NCI-H146 (cell line): ENCODE data around the gene SLC7A7.
"Not testable (repeated sequence)": the region's sequence is repeated elsewhere in the genome, so short reads cannot be mapped to it uniquely, and the experiment has no call there.

Experiments used
- DNase-seq: peaks from one replicate; lab custom pipeline; 2025; lab: John Stamatoyannopoulos, UW

The SLC7A7 gene

DNA sequence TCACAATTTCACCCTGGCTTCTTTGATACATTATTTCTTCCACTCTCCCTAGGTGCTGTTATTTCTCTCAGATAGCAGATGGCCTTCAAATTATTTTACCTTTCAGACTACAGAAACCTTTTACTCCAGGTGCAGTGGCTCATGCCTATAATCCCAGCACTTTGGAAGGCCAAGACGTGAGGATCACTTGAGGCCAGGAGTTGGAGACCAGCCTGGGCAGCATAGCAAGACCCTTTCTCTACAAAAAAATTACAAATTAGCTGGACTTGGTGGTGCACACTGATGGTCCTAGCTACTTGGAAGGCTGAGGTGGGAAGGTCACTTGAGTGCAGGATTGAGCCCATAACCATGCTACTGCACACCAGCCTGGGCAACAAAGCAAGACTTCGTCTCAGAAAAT, 23.1 kb downstream of the SLC7A7 start:
- no peak for DNase-seq

DNA sequence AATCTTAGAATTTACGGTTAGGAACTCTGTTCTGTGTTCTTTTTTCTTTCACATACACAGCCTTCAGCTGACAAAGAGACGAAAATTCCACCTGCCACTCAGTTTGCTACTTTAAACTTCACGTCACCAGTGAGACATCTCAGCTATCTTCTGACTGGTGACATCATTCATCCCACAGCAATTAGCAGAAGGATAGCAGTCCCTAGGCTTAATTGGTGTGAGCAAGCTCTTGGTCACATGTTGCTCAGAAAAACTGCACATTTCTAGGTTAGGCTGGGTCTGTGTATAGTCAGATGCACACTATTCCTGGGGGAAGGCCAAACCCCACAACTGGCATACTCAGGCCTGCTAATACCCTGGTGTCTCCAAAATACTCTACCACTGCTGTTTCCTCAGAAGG, 23.9 kb downstream of the SLC7A7 start:
- no peak for DNase-seq

DNA sequence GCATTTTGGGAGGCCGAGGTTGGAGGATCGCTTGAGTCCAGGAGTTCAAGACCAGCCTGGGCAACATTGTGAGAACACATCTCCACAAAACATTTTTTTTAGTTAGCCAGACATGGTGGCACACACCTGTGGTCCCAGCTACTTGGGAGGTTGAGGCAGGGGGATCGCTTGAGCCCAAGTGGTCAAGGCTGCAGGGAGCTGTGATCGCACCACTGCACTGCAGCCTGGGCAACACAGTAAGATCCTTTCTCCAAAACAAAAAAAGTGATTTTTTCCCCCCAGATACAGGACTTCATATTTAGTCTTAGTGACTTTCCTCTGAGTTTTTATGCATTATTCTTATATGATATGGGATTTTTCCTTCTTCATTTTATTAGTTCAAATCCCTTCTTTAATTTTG, 28.6 kb downstream of the SLC7A7 start:
- DNase-seq, result no peak

DNA sequence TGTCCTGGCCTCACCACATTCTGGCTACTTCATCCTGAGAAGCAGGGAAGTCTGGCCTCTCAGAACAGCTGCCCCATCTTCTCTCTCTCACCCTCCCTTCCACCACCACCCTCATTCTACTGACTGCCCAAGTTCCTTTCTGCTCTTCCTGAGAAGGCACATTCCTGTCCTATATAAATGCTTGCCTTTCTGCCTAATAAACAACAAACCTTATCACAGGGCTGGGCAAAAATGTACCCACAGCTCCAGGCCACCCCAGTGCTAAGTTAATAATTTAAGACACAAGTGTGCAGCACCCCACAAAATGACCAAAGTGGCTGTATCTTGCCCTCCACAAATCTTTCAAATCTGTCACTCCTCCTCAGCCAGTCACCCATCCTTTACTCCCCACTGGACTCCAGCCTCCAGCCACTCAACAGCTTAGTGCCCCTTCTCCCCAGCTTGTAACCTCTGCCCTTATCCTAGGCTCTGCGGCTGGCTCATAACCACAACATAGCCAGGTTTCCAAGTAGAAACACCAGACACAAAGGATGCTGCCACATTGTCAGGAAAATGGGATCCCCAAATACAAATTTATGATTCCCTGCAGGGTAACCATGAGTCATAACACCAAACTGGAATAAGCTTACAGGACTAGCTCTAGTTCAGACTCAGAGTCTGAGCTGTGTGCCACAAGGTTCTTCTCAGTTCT, 33.8 kb downstream of the SLC7A7 start:
- DNase-seq, result no peak

DNA sequence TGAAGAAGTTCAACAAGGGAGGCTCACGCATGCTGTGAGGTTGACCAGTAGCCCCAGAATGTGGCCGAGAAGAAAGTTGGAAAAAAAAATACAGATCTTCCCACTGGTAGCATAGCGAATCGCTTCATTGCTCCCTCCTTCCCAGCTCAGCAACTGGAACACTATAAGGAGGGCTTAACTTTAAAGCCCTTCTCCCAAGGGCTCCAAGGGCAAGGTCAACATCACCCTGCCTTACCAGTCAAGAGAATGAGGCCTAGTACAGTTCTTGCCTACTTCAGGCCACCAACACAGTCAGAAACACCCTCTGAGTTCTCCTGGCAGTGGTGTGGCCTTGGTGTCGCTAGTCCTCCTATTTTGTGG, 34.3 kb downstream of the SLC7A7 start:
- no peak for DNase-seq

DNA sequence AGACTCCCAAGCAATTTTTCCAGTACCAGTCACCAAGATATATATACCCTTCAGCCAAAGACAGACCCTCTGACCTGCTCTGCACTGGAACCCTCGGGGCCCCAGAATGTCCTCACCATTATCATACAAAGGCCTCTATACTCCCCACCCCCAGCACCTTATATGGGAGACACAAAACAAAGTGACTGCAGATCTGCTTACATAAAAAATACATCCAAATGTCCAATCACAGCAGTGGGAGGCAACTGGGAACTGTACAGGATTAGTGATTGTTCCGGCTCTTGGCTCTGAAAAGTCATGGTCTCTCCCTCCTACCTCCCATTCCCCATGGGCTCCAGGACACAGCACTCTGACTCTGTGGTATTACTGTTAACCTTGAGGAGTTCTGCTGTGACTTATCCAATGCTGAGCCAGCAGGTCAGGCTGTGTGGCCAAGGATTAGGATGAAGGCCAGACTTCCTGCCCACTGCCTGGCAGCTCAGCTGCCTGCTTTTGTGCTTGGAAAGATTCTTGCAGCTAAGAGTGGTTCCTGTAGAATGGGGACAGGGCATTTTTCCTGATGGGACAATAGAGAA, 35.0 kb downstream of the SLC7A7 start:
- DNase-seq, result no peak

DNA sequence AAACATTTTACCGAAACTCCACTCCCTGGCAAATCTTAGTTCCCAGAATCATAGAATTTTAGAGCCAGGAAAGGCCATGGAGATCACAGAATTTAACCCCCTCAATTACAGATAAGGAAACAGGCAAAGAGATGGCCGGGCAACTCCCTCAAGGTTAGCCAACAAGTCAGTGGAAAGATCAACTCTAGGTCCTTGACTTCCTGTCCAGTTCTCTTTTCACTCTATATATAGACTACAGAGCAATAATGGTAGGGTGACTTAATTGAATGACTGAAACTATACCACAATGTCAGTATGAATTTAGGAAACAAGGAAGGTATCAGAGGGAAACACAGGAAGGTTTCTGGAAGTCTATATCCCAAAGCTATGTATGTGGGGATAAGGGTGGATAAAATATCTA, 37.2 kb downstream of the SLC7A7 start:
- DNase-seq, result no peak

DNA sequence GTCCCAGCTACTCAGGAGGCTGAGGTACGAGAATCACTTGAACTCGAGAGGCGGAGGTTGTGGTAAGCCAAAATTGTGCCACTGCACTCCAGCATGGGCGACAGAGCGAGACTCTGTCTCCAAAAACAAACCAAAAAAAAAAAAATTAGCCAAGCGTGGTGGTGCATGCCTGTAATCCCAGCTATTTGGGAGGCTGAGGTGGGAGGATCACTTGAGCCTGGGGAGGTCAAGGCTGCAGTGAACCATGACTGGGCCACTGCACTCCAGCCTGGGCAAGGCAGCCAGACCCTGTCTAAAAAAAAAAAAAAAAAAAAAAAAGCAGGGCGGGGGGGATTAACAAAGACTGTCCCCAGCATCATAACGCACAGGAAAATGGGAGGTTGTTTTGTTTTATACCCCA, 38.4 kb downstream of the SLC7A7 start:
- not testable (repeated sequence) for DNase-seq

DNA sequence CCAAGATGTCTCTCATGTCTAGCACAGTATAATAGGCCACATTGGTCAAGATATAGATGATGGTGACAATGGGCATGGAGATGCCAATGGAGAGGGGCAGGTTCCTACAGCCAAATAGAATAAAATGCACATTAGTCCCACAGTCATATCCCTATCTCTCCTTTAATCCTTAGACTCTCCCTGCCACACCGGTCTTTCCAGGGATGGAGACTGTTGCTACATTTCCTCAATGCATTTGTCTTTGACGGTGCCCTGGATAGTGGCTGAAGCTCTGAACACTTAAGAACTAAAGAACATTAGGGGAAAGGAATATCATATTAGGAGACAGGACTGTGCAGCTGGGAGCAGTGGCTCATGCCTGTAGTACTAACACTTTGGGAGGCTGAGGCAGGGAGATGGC, 39.0 kb downstream of the SLC7A7 start:
- no peak for DNase-seq

DNA sequence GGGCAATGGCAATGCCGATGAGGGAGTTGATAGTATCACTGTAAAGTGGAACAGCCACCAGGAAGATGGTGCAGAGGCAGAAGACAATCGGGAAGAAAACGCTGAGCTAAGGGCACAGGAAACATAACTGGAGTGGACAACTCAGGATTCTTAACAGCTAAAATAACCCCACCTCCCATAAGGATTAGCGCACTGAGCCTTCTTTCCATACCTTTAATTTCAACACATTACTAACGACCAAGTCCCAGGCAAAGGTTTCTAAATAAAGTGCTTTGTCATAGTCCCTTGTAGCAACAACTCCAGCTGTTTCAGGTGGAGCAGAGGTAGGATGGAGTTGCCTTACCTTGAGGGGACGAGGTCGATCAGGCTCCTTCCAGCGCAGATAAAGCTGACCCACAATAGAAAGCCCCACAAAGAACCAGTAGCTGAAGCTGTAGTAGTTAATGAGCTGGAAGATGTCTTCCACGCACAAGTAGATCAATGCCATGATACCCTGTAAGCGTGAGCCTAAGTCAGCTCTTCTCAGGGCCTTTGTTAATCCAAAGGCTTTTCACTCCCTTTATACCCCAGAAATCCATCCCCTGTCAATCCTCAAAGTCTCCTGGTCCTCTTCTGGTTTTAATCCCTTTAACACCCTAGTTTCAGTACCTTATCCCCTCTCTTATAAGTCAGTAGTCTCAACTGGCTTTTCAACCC, 41.1 kb downstream of the SLC7A7 start:
- no peak for DNase-seq

DNA sequence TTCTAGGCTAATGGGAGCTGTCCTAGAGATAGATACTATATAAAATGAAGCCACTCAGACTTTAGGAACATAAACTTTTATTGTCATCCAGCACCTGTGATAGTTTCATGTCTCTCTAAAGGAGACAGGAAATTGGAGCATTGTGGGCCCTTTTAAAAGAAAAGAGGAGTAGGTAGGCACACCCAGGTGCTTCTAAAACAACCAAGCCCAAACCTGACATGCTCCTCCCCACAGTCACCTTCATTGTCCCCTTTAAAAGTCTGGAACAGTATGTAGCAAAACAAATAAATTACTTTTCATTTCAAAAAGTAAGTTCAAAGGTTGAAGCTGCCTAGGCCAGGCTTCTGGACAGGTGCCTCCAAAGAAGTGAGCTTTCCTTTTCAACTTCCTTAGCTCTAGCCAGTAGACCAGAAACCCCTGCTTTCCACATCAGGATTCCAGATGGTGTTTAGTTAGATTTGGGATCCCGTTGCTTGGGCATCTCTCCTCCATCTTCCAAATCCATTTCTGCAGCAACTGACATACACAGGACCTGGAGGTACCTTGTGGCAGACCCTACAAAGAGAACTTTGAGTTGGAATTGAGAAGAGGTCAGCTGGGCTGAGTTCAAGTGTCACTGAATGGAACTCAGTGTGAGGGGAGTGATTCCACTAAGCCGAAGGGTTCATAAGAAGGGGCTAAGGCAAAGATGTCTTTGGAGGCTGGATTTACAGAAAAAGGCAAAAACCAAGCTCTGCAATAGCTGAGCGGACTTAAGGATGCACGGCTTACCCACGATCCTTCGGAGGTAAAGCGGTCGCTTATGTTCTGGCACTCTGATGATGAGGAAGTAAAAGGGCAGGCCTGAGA, 41.8 kb downstream of the SLC7A7 start:
- no peak for DNase-seq

DNA sequence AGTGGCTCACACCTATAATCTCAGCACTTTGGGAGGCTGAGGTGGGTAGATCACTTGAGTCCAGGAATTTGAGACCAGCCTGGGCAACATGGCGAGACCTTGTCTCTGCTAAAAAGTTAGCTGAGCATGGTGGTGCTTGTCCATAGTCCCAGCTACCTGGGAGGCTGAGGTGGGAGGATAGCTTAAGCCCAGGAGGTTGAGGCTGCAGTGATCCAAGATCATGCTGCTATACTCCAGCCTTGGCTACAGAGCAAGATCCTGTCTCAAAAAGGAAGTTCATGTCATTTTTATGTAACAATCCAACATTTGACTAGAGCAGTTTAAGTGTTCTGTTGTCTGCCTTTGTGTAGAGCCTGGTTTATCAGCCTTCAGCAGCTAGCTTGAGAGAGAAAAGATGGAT, 42.5 kb downstream of the SLC7A7 start:
- DNase-seq, result no peak

DNA sequence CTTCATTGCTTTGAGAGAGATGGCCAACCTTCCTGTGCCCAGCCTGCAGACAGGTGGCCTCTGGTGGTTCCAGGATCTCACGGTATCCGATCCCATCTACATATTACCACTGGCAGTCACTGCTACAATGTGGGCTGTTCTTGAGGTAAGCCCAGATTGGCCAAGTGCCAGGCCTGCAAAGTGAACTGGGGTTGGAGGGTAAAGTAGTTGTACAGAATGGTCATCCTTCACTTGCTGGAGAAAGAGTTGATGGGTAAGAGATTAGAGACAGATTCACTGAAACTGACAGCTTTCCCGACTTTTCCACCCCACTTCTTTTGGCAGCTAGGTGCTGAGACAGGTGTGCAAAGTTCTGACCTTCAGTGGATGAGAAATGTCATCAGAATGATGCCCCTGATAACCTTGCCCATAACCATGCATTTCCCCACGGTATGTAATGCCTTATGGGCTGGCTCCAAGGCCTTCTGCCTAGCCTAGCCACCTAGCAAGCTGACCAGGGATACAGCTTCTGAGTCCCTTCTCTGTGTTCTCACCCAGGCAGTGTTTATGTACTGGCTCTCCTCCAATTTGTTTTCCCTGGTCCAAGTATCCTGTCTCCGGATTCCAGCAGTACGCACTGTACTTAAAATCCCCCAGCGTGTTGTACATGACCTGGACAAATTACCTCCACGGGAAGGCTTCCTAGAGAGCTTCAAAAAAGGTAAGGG, 44.6 kb downstream of the SLC7A7 start:
- DNase-seq, result no peak

DNA sequence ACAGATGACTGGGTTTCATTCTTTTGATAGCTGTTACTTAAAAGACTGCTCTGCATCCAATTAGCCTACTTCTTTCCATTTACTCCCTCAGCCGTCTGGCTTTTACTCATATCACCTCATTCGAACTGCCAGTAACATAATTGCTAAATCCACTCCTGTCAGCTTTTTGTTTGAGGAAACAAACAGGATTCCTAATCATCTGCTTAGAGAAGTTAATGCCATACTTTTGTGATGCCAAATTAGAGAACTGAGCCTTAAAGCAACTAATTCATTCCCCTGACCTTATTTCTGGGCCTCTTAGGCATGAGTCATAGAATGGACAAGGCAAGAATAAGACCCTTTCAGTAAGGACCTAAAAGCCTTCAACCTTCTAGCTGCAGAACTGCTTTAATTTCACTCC, 45.9 kb downstream of the SLC7A7 start:
- no peak for DNase-seq

DNA sequence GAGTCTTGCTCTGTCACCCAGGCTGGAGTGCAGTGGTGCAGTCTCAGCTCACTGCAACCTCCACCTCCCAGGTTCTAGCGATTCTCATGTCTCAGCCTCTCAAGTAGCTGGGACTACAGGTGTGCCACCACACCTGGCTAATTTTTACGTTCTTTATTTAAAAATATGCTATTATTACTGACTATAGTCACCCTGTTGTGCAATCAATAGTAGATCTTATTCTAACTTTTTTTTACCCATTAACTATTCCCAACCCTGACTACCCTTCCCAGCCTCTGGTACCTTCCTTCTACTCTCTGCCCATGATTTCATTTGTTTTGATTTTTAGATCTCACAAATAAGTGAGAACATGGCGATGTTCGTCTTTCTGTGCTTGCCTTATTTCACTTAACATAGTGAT, 46.3 kb downstream of the SLC7A7 start:
- no peak for DNase-seq

DNA sequence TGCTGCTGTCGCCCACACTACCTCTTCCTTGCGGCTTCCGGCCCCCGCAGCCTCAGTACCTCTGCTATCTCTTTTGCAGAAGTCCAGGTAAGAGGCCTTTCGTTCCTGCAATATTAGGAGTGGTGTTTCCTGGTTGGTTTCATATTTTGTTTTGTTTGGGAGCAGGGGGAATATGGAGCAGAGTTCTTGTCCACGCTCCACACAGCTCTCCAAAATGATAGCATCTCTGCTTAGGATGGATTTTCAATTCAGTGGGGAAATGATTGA, 48.0 kb downstream of the SLC7A7 start:
- DNase-seq, result no peak

DNA sequence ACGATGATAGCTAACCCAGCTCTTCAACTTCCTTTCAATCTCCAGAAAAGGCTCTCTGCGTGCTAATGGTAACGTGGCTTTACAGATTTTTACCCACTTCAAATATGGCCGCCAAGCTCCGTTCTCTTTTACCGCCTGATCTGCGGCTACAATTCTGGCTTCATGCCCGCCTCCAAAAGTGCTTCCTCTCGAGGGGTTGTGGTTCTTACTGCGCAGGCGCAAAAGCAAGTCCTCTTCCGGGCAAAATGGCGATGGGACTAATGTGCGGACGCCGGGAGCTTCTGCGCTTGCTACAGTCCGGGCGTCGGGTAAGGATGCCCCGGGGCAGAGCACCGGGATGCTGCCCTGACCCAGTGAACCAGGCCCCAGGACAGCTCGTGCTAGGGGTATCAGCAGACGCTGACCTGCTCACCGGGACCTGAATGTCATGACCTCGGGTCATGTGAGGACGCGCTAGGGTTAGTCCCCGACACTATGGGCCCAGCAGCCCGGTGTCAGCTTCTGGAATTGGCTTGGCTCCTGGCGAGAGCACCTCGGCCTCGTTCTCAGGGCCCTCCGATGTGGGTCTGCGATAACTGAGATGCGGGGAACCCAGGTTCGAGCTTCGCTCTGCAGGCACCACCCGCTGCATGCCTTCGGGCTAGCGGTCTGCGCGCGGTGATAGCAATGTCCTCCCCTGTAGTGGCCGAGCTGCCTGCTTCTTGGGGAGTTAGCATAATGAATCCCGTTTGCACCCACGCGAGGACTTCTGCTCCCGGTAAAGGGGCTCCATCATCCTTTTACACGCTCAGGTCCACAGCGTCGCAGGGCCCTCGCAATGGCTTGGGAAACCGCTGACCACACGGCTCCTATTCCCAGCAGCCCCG, 48.5 kb downstream of the SLC7A7 start, which contains the start of gene OXA1L:
OXA1L (plus strand) TSS at position 232 of the 866 bp plus-strand sequence; CDS start at position 246, 14 bp downstream.
- DNase-seq, result peak; percentile 97

DNA sequence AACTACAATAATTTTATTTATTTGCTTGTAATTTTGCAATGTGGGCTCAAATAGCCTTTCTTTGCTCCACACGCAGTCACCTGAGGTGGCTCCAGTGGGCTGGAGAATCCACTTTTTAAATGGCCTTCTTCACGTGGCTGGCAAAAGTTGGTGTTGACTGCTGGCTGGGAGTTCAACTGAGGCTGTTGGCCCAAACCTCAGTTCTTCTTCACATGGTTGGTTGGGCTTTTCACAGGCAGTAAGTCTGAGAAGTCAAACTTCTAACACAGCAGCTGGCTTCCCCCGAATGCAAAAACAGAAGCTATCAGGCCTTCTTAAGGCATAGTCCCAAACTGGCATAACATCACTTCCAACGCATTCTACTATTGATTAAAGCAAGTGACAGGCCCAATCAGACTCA, 50.9 kb downstream of the SLC7A7 start:
- no peak for DNase-seq

DNA sequence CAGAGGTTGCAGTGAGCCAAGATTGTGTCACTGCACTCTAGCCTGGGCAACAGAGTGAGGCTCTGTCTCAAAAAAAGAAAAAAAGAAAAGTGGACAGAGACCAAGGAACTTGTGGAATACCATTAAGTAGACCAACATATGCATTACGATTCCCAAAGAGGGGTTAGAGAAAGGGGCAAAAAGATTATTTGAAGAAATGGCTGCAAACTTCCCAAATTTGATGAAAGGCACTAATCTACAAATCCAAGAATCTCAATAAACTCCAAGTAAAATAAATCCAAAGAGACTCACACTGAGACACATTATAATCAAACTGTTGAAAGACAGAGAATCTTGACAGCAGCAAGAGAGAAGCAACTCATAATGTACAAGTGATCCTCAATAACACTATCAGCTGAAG, 53.5 kb downstream of the SLC7A7 start:
- DNase-seq, result no peak

DNA sequence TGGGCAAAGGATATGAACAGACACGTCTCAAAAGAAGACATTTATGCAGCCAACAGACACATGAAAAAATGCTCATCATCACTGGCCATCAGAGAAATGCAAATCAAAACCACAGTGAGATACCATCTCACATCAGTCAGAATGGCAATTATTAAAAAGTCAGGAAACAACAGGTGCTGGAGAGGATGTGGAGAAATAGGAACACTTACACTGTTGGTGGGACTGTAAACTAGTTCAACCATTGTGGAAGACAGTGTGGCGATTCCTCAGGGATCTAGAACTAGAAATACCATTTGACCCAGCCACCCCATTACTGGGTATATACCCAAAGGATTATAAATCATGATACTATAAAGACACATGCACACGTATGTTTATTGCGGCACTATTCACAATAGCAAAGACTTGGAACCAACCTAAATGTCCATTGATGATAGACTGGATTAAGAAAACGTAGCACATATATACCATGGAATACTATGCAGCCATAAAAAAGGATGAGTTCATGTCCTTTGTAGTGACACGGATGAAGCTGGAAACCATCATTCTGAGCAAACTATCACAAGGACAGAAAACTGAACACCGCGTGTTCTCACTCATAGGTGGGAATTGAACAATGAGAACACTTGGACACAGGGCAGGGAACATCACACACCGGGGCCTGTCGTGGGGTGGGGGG, 57.1 kb downstream of the SLC7A7 start:
- not testable (repeated sequence) for DNase-seq

DNA sequence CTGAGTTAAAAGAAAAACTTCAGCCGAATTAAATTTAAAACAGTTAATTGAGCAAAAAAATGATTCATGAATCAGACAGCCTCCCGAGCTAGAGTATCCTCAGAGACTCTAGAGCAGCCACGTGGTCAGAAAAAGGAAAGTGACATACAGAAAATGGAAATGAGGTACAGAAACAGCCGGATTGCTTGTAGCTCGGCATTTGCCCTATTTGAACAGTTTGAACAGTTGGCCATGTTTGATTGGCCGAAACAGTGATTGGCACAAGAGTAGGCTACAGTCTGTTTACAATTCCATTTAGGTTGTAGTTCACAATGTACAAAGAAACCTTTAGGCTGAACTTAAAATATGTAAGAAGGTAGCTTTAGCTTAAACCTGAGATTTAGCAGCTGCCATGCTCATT, 61.6 kb downstream of the SLC7A7 start:
- no peak for DNase-seq
